HG03139 (cell line): Measurements from ENCODE around the gene PLD1.

Experiments used
- ATAC-seq: cut with Tn5 transposase; IDR thresholded peaks from one replicate; pipeline ENCODE4 v1.9.1; 2021; ENCODE audit not compliant: unreplicated experiment

Gene PLD1

GRCh38 chr3:171672538-171672937 lies 137.7 kb downstream of the PLD1 start:
- ATAC-seq = no peak

- ATAC-seq = no peak
These were observed 138.2 kb downstream of the PLD1 start for GRCh38 chr3:171672124-171672523.

GRCh38 chr3:171671709-171672108 lies 138.6 kb downstream of the PLD1 start:
- no peak for ATAC-seq

GRCh38 chr3:171666516-171666915 lies 143.8 kb downstream of the PLD1 start:
- ATAC-seq = no peak

- ATAC-seq = no peak
These were observed 146.5 kb downstream of the PLD1 start for GRCh38 chr3:171663805-171664204.

GRCh38 chr3:171661484-171661883 lies 148.8 kb downstream of the PLD1 start:
- no peak for ATAC-seq

- ATAC-seq = no peak
These were observed 150.1 kb downstream of the PLD1 start for GRCh38 chr3:171660188-171660587.

- ATAC-seq = no peak
These were observed 151.4 kb downstream of the PLD1 start for GRCh38 chr3:171658841-171659240.

- no peak for ATAC-seq
These were observed 155.5 kb downstream of the PLD1 start for GRCh38 chr3:171654809-171655208.

- no peak for ATAC-seq
These were observed 156.0 kb downstream of the PLD1 start for GRCh38 chr3:171654326-171654725.

- ATAC-seq = no peak
These were observed 156.6 kb downstream of the PLD1 start for GRCh38 chr3:171653701-171654100.

GRCh38 chr3:171652932-171653331 lies 157.4 kb downstream of the PLD1 start:
- no peak for ATAC-seq

GRCh38 chr3:171649911-171650592 lies 160.2 kb downstream of the PLD1 start:
- no peak for ATAC-seq

- ATAC-seq = no peak
These were observed 161.0 kb downstream of the PLD1 start for GRCh38 chr3:171649267-171649666.

GRCh38 chr3:171648069-171648468 lies 162.2 kb downstream of the PLD1 start:
- no peak for ATAC-seq

GRCh38 chr3:171646357-171647133 lies 163.7 kb downstream of the PLD1 start:
- no peak for ATAC-seq

GRCh38 chr3:171644681-171645080 lies 165.6 kb downstream of the PLD1 start:
- no peak for ATAC-seq

GRCh38 chr3:171643681-171644080 lies 166.6 kb downstream of the PLD1 start:
- ATAC-seq = no peak

- ATAC-seq = no peak
These were observed 167.2 kb downstream of the PLD1 start for GRCh38 chr3:171643033-171643432.

- no peak for ATAC-seq
These were observed 169.5 kb downstream of the PLD1 start for GRCh38 chr3:171640520-171641412.

GRCh38 chr3:171636666-171637065 lies 173.6 kb downstream of the PLD1 start:
- no peak for ATAC-seq

GRCh38 chr3:171632766-171633165 lies 177.5 kb downstream of the PLD1 start:
- ATAC-seq = no peak
